ENCODE measurements around the gene TRIM68. TPM values are rescaled to one million over a fixed set of nuclear protein-coding genes. Genes with fewer than 3 reads are reported as not detected.

The TRIM68 gene
- total RNA-seq, 6 donors from 2014 or later, result 8.7 to 21.6 (median 13.1) TPM

DNA sequence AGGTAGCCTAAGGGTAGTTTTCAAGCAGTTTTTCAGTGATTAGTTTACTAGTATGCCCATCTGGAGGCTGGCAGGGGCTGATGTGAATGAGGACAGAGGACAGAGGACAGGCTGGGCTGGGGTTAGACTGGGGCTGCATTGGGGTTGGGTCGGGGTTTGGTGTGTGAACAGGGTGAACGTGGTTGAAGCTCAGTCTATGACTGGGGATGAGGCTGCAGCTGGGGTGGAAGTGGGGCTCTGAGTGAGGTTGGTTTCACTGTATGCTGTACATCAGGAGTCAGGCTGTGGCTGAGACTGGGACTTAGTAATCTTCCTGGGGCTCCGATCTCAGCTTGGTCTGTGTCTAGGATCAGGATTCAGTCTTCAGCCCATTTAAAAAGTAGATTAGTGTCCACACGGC is 36.2 kb upstream of the TRIM68 start:
- DNase-seq (no peak), ATAC-seq (ENCODE audit: low FRiP score in 2 of 2) (no peak)
- Histone ChIP-seq H3K27me3 (no peaks in the 10 kb centered on the region), H3K27ac (no peak overlapping the region), H3K4me3 (no peak overlapping the region), H3K9me3 (no peaks in the 10 kb centered on the region), H3K36me3 (no peaks in the 10 kb centered on the region), H3K4me1 (no peaks in the 10 kb centered on the region)
- WGBS, 2 donors, result 62 to 80% methylated on average over 4 of the region's 4 CpGs
- TF ChIP-seq POLR2A (IDR thresholded peaks at IDR 0.05) (no peak), EP300 (IDR thresholded peaks at IDR 0.05) (no peak), POLR2AphosphoS5 (IDR thresholded peaks at IDR 0.05) (no peak)
- TF ChIP-seq, protein P1, sequence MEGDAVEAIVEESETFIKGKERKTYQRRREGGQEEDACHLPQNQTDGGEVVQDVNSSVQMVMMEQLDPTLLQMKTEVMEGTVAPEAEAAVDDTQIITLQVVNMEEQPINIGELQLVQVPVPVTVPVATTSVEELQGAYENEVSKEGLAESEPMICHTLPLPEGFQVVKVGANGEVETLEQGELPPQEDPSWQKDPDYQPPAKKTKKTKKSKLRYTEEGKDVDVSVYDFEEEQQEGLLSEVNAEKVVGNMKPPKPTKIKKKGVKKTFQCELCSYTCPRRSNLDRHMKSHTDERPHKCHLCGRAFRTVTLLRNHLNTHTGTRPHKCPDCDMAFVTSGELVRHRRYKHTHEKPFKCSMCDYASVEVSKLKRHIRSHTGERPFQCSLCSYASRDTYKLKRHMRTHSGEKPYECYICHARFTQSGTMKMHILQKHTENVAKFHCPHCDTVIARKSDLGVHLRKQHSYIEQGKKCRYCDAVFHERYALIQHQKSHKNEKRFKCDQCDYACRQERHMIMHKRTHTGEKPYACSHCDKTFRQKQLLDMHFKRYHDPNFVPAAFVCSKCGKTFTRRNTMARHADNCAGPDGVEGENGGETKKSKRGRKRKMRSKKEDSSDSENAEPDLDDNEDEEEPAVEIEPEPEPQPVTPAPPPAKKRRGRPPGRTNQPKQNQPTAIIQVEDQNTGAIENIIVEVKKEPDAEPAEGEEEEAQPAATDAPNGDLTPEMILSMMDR (IDR thresholded peaks at IDR 0.05), result no peak

DNA sequence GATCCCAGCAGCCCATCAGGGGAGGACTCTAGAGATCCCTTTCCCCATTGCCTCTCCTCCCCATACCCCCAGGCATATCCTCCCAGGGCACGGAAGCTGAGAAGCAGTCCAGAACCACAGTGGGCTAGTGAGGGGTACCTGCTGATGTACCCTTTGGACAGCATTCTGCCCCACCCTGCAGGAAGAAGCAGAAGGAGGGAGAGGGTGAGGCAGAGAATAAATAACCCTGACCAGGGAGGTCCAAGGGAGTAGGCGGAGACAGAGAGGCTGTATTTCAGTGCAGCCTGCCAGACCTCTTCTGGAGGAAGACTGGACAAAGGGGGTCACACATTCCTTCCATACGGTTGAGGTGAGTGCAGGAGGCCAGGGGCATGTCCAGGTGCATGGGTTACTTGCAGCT is 35.7 kb upstream of the TRIM68 start, which contains the start of gene OR51E1:
OR51E1 (plus strand) TSS at position 301 of the 400 bp plus-strand sequence. CDS start 8,545 bp downstream, outside the sequence.
- no peak for ATAC-seq (ENCODE audit: low FRiP score in 2 of 2)
- H3K9me3 ChIP-seq, result no peaks in the 10 kb centered on the region
- H3K4me1 ChIP-seq, result no peaks in the 10 kb centered on the region
- TF ChIP-seq POLR2AphosphoS5 (IDR thresholded peaks at IDR 0.05) (no peak), POLR2A (IDR thresholded peaks at IDR 0.05) (no peak), EP300 (IDR thresholded peaks at IDR 0.05) (no peak)
- TF ChIP-seq, protein P1 (IDR thresholded peaks at IDR 0.05), result no peak
- H3K36me3 ChIP-seq, result no peaks in the 10 kb centered on the region
- no peak within 1 kb of the TSS for H3K27ac ChIP-seq
- H3K27me3 ChIP-seq, result no peaks in the 10 kb centered on the region
- no peak for DNase-seq
- H3K4me3 ChIP-seq, result no peak within 1 kb of the TSS
- WGBS, 2 donors, result 75 to 77% methylated on average over 3 of the region's 3 CpGs

DNA sequence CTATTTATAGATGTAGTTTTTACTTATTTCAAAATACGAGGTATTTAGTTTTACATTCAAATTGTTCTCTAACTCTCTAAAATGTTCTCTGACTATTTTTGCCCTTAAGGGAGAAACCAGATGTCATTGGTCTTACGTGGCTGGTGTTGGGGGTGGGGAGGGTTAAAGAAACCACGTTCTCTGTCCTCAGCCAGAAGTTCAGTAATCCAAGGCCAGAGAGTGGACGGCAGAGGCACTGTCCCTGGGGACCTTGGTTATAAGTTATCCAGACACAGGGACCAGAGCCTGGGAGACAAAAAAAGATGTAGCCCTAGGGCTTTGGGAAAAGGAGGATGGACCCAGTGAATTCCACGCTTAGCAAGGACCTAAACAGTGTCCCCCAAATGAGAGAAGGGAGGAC is 35.0 kb upstream of the TRIM68 start:
- DNase-seq, result no peak
- 42 to 50% methylated on average over 5 of the region's 5 CpGs for WGBS, 2 donors
- Histone ChIP-seq H3K27ac (no peak overlapping the region), H3K27me3 (no peaks in the 10 kb centered on the region), H3K9me3 (no peaks in the 10 kb centered on the region), H3K4me3 (no peak overlapping the region), H3K36me3 (no peaks in the 10 kb centered on the region), H3K4me1 (no peaks in the 10 kb centered on the region)
- ATAC-seq (ENCODE audit: low FRiP score in 2 of 2), result no peak
- TF ChIP-seq POLR2AphosphoS5 (IDR thresholded peaks at IDR 0.05) (no peak), EP300 (IDR thresholded peaks at IDR 0.05) (no peak), POLR2A (IDR thresholded peaks at IDR 0.05) (no peak)
- TF ChIP-seq, protein P1 (IDR thresholded peaks at IDR 0.05), result no peak

DNA sequence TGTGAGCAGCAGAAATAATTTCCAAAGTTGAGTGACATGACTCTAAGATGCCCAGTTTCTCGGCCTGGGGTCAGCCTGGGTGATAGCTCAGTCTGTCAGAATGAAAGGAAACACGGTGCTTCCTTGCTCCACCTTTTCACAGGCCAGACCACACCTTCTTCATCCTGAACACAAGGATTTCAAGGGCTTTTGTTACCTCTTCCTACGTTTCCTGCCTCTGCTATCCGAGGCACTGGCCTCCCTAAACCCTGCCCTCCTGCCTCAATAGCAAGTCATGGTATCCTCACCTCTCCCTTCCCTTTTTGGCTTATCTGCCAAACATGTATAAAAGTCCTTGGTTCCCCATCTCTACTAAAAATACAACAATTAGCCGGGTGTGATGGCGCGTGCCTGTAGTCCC is 34.0 kb upstream of the TRIM68 start:
- Histone ChIP-seq H3K27ac (no peak overlapping the region), H3K27me3 (no peaks in the 10 kb centered on the region), H3K4me3 (no peak overlapping the region), H3K36me3 (no peaks in the 10 kb centered on the region), H3K4me1 (peaks cover 0 to 2% (median 0%) of the 10 kb centered on the region in 4 donors), H3K9me3 (no peaks in the 10 kb centered on the region)
- TF ChIP-seq, protein P1 (IDR thresholded peaks at IDR 0.05), result no peak
- TF ChIP-seq POLR2A (IDR thresholded peaks at IDR 0.05) (no peak), EP300 (IDR thresholded peaks at IDR 0.05) (no peak), POLR2AphosphoS5 (IDR thresholded peaks at IDR 0.05) (no peak)
- ATAC-seq (ENCODE audit: low FRiP score in 2 of 2), result no peak
- no peak for DNase-seq
- 50 to 71% methylated on average over 7 of the region's 7 CpGs for WGBS, 2 donors

DNA sequence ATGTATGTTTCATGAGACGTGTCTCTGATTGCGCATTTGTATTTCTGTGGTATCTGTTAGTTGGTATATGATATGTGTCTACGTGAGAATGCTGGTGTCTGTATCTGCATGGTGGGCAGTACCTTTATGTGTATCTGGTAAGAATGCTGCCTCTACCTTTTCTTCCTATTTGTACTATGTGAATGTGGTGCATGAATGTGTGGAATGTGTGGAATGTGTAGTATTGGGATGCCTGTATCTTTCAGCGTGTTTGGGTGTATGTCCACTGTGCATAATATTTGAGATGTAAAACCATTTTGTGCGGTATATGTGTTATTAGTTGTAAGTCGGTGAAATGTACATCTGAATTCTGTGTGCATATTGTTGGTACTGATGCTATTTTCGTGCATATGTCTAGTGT is 33.5 kb upstream of the TRIM68 start:
- Histone ChIP-seq H3K27ac (no peak overlapping the region), H3K27me3 (no peaks in the 10 kb centered on the region), H3K4me1 (peaks cover 0 to 3% (median 0%) of the 10 kb centered on the region in 4 donors), H3K36me3 (no peaks in the 10 kb centered on the region), H3K9me3 (no peaks in the 10 kb centered on the region), H3K4me3 (no peak overlapping the region)
- 81 to 84% methylated on average over 7 of the region's 7 CpGs for WGBS, 2 donors
- TF ChIP-seq POLR2AphosphoS5 (IDR thresholded peaks at IDR 0.05), result no peak
- no peak for TF ChIP-seq EP300 (IDR thresholded peaks at IDR 0.05)
- TF ChIP-seq, protein P1 (IDR thresholded peaks at IDR 0.05), result no peak
- no peak for TF ChIP-seq POLR2A (IDR thresholded peaks at IDR 0.05)
- no peak for DNase-seq
- no peak for ATAC-seq (ENCODE audit: low FRiP score in 2 of 2)
